Nephron progenitor cell (in vitro differentiated cells): ENCODE data around the gene DOC2B.

Source experiments
- DNase-seq: peaks from one replicate; pipeline ENCODE4 v3.0.0; 2021
- H3K27ac Mint-ChIP-seq: 2 replicates; pipeline ENCODE4 v1.8.0; 2021; ENCODE audit warnings: mild to moderate bottlenecking, moderate library complexity, mixed read lengths
- H3K27me3 Mint-ChIP-seq: 2 replicates; pipeline ENCODE4 v1.8.0; 2021; ENCODE audit warnings: mild to moderate bottlenecking, low read depth, mixed read lengths; ENCODE audit not compliant: poor library complexity
- H3K36me3 Mint-ChIP-seq: 2 replicates; pipeline ENCODE4 v1.8.0; 2021; ENCODE audit warnings: low read depth, mixed read lengths
- H3K4me1 Mint-ChIP-seq: 2 replicates; pipeline ENCODE4 v1.8.0; 2021; ENCODE audit warnings: mixed read lengths
- H3K4me3 Mint-ChIP-seq: 2 replicates; pipeline ENCODE4 v1.8.0; 2021; ENCODE audit warnings: mild to moderate bottlenecking, moderate library complexity, mixed read lengths
- H3K9me3 Mint-ChIP-seq: 2 replicates; pipeline ENCODE4 v1.8.0; 2021; ENCODE audit warnings: mild to moderate bottlenecking, moderate library complexity, mixed read lengths
- CTCF ChIP-seq: fragments of 200-600 bp; sonication (generic); IDR thresholded peaks from 2 replicates; pipeline ENCODE4 v1.5.0; 2021; ENCODE audit warnings: antibody characterized with exemption

DOC2B gene

DNA sequence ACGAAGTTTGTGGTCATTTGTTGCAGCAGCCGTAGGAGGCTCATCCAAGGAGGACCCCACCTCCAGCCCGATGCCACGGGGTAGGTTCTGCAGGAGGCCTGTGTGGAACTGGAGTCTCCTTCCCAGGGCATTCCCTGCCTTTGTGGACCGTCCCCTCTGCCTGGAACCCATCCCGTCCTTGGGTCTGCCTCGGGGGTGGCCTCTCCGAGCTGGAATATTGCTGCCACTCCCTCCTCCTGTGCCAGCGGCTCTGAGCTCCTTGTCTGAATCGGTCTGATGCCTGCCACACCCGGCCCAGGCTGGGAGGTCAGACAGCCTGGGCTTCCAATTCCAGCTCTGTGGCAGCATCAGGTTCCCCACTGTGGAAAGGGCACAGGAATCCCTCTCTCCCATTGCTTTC lies 18.8 kb downstream of the DOC2B start:
- H3K27ac Mint-ChIP-seq = no peak overlapping the region
- TF ChIP-seq CTCF = no peak
- H3K36me3 Mint-ChIP-seq = no peaks in the 10 kb centered on the region
- no peak overlapping the region for H3K4me3 Mint-ChIP-seq
- DNase-seq = no peak
- H3K9me3 Mint-ChIP-seq = no peaks in the 10 kb centered on the region
- H3K27me3 Mint-ChIP-seq = peaks cover 14% of the 10 kb centered on the region
- H3K4me1 Mint-ChIP-seq = peaks cover 12% of the 10 kb centered on the region

- DNase-seq = no peak
- Mint-ChIP-seq H3K27ac (no peak overlapping the region), H3K4me3 (no peak overlapping the region), H3K27me3 (peaks cover 14% of the 10 kb centered on the region), H3K4me1 (peaks cover 12% of the 10 kb centered on the region), H3K9me3 (no peaks in the 10 kb centered on the region), H3K36me3 (no peaks in the 10 kb centered on the region)
- no peak for TF ChIP-seq CTCF
Measured at GRCh38 chr17:161481-161880, 20.0 kb downstream of the DOC2B start.

DNA sequence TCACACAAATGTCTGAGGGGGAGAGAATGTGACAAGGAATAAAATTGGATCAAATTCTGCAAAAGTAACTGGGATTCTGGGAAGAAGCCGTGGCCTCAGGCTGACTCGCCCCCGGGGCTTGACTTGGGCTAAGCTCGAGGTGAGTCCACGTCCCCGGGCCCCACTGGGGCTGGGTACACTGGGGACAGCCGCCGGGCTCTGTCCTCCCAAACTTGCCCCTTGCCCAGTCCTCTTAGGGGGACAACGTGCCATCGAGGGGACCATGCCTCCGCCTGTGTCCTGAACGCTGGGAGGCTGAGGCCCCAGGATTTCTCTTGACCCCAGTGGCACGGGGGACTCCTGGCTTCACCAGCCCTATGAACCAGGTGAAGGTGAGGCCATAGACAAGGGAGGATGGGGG lies 21.1 kb downstream of the DOC2B start:
- H3K9me3 Mint-ChIP-seq = no peaks in the 10 kb centered on the region
- no peak for TF ChIP-seq CTCF
- H3K27me3 Mint-ChIP-seq = peaks cover 15% of the 10 kb centered on the region
- H3K27ac Mint-ChIP-seq = no peak overlapping the region
- no peaks in the 10 kb centered on the region for H3K36me3 Mint-ChIP-seq
- peaks cover 12% of the 10 kb centered on the region for H3K4me1 Mint-ChIP-seq
- H3K4me3 Mint-ChIP-seq = no peak overlapping the region
- no peak for DNase-seq

- TF ChIP-seq CTCF = no peak
- peaks cover 21% of the 10 kb centered on the region for H3K27me3 Mint-ChIP-seq
- no peaks in the 10 kb centered on the region for H3K9me3 Mint-ChIP-seq
- H3K4me3 Mint-ChIP-seq = no peak overlapping the region
- peaks cover 10% of the 10 kb centered on the region for H3K4me1 Mint-ChIP-seq
- H3K36me3 Mint-ChIP-seq = no peaks in the 10 kb centered on the region
- DNase-seq = no peak
- H3K27ac Mint-ChIP-seq = no peak overlapping the region
Measured at GRCh38 chr17:159609-160008, 21.8 kb downstream of the DOC2B start.

DNA sequence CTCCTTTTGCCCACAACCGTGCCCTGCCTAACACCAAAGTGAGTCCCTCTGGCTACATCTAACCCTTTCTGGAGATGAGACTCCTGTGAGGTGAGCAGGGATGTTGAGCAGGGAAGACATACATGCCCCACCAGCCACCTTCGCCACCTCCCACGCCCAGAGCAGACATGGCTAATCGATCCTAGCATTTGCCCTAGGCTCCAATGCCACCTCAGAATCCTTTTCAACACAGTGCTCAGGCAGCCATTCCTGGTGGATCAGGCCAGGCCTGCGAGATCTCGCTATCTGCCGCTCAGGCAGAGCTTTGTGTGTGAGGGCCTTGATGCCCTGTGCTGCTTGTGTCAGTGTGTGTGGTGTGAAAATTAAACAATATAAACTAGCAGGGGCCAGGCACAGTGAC lies 23.1 kb downstream of the DOC2B start:
- no peak for TF ChIP-seq CTCF
- H3K36me3 Mint-ChIP-seq = no peaks in the 10 kb centered on the region
- peak overlapping the region; percentile 70 for H3K27ac Mint-ChIP-seq
- peaks cover 4% of the 10 kb centered on the region for H3K4me1 Mint-ChIP-seq
- H3K4me3 Mint-ChIP-seq = no peak overlapping the region
- H3K27me3 Mint-ChIP-seq = peaks cover 17% of the 10 kb centered on the region
- no peaks in the 10 kb centered on the region for H3K9me3 Mint-ChIP-seq
- DNase-seq = no peak

DNA sequence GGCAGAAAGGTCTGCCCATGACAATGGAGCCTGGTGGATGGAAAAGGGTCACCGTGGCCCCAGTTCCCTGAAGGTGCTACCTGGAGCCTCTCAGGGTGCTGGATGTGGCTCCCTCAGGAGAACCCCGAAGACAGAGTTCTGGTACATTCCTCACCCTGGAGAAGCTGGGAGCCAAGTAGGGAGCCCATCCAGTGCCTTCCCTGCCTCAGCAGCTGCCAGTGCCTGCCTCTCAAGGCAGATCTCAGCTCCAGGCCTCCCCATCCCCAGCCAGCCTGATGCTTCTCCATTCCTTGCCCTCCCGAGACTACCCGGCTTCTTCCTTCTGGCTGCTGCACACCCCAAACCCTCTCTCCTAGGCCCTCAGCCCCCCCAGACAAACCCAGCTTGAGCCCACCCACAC lies 23.5 kb downstream of the DOC2B start:
- peak overlapping the region; percentile 70 for H3K27ac Mint-ChIP-seq
- H3K4me1 Mint-ChIP-seq = no peaks in the 10 kb centered on the region
- no peak overlapping the region for H3K4me3 Mint-ChIP-seq
- peaks cover 17% of the 10 kb centered on the region for H3K27me3 Mint-ChIP-seq
- no peaks in the 10 kb centered on the region for H3K9me3 Mint-ChIP-seq
- H3K36me3 Mint-ChIP-seq = no peaks in the 10 kb centered on the region
- TF ChIP-seq CTCF = no peak
- DNase-seq = no peak
